GM19438 (cell line): Measurements from ENCODE around the gene PAXX.
"Not testable (repeated sequence)": the region's sequence is repeated elsewhere in the genome, so short reads cannot be mapped to it uniquely, and the experiment has no call there.

Experiments
- ATAC-seq: cut with Tn5 transposase; IDR thresholded peaks from one replicate; pipeline ENCODE4 v1.9.1; 2021; ENCODE audit warnings: low read depth; ENCODE audit not compliant: unreplicated experiment

PAXX gene

DNA sequence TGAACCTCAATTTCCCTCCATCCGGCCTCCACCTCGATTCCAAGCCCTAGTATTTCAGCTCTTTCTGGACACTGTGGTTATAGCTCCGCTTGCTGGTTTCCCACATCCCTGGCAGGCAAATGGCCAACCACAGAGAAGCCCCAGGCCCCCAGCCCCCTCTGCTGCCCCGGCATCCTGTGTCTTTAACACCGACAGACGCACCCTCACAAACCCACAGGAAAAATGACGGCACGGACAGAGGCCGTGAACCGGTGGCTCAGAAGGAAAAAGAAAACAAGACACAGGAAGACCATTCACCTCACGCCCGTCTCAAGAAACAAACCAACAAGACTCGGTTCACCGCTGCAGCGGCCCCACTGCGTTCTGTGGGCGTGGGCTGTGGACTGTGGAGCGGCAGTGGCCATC is 5.6 kb downstream of the PAXX start:
- no peak for ATAC-seq

DNA sequence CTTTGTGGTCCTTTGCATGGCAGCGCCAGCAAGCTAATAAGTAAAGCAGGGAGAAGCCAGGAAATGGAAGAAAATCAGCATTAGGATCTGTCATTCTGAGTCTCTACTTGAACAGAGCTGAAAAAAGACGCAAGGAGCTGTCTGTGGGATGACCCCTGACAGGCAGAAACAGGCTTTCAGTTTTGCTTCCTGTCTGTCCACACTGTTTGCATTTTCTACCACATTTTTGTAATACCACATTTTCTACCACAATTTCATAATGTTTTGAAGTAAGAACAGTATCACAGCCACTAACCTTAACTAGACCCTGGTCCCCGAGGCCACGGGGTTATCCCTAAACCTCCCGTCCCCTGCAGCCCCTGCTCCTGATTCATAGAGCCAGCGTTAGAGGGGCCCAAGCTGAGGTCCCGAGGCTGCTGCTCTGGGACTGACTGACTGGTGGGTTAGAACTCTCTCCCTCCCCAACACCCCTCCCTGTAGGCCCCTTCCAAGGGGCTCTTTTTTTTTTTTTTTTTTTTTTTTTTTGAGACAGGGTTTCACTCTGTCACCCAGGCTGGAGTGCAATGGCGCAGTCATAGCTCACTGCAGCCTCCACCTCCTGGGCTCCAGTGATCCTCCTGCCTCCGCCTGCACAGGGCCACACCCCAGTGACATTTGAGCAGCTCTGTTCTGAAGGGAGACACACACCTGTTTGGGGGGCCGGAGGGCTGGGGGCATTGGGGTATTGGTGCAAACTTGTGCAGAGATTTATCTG is 8.1 kb downstream of the PAXX start:
- peak; percentile 71 for ATAC-seq

DNA sequence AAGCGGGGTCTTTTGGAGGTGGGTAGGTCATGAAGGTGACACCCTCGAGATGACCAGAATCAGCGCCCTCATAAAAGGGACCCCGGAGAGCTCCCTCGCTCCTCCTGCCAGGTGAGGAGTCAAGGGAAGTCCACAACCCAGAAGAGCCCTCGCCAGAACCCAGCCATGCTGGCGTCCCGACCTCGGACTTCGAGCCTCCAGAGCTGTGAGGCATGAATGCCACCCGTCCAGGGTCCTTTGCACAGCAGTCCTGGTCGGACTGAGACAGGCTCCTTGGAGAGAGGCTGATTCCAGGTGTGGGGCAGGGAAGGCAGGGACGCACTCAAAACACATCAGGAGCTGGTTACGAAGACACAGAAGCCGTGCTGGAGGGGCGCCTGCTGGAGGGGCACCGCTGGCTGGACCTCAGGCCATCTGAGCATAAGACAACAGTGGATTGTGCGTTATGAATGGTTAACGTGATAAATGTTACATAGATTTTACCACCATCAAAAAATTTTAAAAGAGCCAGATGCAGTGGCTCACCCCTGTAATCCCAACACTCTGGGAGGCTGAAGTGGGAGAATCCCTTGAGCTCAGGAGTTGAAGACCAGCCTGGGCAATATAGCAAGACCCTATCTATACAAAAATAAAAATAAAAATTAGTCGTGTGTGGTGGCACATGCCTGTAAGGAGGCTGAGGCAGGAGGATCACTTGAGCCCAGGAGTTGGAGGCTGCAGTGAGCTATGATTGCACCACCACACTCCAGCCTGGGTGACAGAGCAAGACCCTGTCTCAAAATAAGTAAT is 9.8 kb downstream of the PAXX start:
- no peak for ATAC-seq

DNA sequence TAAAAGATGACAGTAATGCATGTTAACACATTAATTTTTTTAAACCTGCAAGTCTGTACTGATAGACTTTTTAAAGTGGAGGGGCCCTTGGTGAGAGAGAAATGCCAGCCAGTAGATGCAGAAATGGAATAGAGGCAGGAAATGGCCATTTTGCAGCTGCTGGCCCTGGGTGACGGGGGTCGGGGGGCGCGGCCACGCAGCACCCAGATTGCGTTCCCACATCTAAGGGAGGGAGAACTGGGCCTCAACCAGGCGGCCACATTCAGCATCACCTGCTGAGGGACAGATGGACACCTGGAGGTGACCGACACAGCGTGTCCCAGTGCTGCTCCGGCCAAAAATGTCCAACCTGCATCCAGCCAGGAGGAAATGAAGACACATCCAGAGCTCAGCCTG is 10.4 kb downstream of the PAXX start:
- ATAC-seq, result no peak

DNA sequence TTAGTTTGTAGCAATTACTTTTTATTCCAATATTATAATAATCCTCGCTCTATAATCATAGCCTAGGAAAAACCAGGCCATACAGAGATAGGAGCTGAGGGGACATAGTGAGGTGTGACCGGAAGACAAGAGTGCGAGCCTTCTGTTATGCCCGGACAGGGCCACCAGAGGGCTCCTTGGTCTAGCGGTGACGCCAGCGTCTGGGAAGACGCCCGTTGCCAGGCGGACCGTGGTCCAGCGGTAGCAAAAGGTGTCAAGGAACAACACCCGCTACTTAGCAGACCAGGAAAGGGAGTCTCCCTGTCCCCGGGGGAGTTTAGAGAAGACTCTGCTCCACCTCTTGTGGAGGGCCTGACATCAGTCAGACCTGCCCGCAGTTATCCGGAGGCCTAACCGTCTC is 12.1 kb downstream of the PAXX start:
- not testable (repeated sequence) for ATAC-seq

DNA sequence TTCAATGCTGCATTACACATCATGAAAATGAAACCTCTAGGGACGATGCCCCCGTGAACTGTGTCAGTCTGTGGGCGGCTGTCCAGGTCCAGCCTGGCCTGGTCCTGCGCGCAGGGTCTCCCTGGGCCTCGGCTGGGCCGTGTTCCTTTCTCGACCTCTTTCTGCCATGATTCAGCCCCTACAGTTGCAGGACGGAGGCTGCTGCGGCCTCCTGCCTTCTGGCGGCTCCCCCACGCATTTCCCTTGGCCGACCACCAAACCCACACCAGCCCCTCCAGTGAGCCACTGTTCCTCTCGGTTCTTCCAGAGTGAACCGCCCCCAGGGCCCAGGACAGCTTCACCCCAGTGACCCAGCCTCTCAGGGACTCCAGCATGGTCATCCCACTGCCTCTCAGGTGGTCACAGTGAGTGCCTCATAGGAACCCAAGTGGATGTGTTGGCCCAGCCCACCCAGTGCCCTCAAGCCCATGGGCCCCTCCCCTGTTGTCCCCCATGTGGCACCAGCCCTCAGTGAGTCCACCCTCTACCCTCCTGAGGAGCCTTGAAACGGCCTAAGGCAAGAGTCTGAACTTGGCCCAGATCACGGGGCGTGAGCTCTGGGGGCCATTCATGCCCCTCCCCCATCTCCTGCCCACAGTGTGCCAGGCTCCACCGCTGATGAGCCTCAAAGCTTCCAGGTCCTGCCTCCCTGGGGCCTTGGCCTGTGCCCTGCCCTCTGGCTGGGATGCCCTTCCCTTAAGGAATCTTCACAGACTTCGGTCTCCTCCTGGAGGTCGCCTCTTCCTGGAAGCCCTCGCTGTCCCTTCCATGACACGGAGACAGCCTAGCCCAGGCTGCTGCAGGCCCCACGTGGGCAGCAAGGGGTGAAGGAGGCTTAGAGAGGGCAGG is 14.1 kb downstream of the PAXX start:
- no peak for ATAC-seq

DNA sequence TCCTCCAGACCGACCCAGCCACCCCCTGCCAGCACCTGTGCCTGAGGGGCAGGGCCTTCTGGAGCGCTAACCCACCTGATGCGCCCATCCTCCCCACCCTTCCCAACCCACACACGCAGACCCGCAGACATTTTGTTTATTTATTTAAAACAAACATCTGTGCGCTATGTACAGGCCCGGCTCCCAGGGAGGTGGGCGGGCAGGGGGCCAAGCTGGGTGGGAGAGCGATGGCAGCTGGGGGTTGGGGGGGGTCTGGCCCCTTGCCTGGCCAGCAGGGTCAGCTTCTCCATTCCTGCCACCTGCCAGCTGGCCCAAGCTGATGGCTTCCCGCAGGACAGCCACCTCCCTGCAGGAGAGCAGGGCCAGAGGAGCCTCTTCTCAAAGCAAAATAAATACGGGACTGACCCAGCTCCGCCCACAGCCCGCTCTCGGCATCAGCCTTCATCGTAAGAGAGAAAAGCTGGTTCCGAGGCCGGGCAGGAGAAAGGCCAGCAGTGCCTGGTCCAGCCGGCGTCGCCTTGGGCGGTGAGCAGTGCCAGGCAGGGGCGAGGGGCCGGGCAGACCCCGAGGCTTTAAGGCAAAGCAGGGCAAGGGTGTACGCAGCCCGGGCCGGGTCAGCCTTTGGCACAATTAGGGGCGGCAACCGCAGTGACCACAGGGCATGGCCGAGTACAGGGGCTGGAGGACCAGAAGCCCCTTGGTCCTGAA is 15.0 kb downstream of the PAXX start:
- ATAC-seq, result no peak

DNA sequence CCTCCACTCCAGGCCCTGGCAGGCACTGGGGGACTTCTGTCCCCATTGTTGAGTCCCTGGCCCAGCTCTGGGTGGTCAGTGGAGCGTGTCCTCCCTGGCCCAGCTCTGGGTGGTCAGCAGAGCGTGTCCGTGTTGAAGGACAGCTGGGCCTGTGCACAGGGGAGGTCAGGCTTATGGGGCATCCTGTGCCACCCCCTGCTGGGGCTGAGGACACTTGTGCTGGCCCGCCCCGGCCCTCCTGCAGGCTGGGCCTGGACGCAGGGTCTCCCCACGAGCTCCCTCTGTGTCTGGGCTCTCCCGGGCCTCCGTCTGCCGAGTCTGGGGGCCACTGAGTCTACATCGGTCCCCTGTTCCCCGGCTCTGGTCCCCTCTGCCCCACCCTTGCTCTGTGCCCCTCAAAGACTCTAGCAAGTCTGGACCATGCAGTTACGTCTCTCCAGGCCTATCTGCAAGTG is 15.6 kb downstream of the PAXX start:
- no peak for ATAC-seq

DNA sequence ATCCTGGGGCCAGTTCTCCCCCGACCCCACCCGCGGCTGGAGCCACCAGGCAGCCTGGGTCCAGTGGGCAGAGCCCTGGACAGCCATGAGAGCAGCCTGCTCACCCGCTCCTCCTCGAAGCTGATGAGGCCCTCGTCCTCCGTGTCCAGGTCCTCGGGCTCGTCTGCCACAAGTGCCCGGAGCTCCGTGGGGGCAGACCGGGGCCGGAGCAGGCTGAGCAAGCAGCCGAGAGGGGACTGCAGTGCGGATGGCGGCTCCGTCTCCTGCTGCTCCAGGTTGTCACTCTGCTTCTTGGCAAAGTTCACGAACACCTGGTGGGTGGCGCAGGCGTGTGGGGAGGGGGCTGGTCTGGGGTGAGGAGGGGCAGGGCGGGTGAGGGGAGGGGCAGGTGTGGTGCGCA is 16.1 kb downstream of the PAXX start:
- ATAC-seq, result no peak

DNA sequence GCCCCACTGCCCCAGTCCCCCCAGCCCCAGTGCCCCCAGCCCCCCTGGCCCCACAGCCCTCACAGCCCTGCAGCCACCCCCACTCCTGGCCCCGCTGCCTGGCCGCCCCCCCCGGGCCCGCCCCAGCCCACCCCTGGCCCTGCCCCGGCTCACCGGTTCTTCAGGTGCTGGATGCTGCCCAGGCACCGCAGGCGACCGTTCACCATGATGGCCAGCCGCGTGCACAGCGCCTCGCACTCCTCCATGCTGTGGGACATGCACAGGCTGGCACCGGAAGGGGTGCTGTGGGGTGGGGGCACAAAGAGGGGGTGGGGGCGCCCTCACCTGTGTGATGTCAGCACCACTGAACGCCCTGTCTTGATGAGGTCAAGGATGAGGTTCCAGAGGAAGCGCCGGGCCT is 17.0 kb downstream of the PAXX start:
- no peak for ATAC-seq

DNA sequence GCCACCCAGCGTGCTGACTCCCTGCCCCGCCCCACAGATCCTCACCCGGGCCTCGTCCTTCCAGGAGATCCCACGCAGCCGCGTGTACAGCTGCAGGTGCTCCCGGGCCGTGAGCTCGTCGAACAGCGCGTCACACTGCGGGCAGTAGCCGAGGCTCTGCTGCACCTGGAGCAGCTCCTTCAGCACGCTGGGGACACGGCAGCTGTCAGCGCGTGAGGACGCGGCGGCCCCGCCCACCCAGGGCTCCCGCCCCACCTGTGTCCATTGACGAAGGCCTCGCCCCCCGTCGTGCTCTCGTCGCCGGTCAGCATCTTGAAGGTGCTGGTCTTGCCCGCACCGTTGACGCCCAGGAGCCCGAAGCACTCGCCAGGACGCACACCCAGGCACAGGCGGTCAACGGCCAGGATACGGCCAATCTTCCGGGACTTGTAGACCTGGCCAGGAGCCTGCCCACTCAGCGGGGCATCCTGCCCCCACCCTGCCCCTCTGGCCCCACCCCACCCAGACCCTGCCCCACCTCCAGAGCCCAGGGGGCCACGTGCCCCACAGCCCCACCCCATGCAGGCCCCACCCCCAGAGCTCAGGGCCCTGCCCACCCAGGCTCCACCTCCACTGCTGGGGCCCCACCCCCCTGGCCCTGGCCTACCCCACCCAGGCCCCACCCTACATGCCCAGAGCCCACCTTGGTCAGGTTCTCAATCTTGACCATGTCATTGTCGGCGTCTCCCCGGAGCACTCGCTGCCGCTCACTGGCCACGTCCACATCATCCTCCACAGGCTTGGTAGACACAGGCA is 17.9 kb downstream of the PAXX start:
- no peak for ATAC-seq

DNA sequence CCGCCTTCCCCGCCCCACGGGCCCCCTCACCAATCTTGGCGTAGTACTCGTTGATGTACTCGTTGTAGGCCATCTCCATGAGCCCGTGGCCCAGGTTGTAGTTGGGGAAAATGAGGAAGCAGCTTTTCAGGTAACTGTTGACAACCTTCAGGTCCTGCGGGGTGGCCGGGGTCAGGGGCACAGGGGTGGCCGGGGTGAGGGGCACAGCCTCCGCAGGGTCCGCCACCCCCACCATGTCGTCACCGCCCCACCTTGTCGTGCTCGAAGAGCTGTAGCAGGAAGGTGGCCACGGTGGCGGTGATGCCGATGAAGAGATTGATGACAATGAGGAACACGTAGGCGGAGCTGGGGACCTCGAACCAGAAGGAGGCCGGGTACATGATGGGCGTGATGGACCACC is 18.9 kb downstream of the PAXX start:
- ATAC-seq, result no peak

DNA sequence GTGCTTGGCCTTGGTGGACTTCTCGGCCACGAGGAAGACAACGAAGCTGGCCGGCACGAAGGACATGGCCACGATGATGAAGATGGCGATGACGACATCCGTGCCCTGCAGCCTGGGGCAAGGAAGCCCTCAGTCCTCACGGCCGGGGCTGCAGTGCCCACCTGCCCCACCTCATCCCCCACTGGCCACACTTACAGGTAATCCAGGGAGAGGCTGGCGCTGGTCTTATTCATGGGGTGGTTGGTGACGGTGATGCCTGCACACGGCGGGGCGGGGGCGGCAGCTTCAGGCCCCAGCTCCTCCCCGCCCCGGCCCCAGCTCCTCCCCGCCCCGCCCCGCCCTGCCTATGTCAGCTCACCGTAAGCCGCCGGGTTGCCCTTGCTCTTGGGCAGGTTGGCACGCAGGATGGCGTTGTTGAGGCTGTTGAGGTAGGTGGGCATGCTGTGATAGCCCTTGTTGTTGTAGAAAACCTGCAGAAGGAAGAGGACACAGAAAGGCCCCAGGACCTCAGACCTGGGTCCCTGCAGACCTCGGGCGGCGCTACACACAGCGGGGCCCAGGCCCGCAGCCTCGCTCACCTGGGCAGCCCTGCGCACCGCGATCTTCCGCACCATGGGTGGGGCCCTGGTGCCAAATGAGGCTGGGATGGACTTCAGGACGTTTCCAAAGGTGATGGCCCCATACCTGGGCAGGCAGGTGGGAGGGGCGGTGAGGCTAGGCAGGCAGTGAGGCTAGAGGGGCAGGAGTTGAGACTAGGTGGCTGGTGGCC is 19.9 kb downstream of the PAXX start:
- ATAC-seq, result no peak

DNA sequence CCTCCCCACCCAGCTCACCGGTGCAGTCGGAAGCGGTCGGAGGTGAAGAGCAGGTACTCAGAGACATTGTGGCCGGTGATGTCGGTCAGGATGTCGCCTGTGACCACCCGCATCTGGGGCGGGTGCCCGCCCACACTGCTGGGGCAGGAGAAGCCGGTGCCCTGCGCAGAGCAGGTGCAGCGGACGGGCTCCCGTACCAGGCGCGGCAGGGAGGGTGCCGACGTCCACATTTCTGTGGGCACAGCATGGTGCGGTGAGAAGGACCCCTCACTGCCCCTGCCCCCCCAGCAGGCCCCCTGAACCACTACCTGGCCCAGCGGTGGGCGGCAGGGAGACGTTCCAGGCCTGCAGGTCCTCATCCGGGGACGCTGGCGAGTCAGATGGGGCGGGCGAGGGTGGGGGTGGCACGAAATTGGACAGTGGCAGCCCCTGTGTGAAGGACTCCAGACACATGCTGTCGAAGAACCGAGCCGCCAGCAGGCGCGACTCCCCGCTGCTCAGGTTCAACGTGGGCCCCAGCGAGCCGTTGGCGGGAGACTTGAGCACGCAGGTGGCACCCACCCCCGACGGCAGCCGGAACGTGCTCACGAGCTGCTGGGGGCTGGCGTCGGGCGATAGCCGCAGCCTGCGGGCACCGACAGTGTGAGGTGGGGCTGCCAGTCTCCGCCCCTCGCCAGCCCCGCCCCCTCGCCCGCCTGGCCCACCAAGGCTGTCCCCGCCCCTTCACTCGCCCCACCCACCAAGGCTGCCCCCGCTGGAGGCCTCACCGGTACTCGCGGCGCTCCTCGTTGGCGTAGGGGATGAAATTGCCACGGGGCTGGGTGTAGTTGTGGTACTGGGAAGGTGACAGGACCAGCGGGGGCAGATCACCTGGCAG is 20.7 kb downstream of the PAXX start:
- ATAC-seq, result no peak

DNA sequence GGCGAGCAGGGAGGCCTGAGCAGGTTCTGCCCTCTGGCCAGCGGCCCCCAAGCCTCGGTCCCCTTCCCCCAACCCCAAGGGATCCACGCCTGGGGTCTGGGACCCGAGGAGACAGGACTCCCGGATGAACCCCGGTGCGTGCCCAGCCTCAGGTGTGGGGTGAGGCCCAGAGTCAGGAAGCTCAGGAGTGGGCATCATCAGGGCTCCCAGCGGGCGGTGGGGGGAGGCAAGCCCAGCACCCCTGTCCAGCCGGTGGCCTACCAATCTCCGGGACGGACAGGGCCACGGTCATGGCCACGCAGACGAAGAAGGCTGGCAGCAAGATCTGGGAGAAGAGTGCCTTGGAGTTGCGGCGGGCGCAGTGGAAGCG is 21.3 kb downstream of the PAXX start:
- ATAC-seq, result no peak

DNA sequence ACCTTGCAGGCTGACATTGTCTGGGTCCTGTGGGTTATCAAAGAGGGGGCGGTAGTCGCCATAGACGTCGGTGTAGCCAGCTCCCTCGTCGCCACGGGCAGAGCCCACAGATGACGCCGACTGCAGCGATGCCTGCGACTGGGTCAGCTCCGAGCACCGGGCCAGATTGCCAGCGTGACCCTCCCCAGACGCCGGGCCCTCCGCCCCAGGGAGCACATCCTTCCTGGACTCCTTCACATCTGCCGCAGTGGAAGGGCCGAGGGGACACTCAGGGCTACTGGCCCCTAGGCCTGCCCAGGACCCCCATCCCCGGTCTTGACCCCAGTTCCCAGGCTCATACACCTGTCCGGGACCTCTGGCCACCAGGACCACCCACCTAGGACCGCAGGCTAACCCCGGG is 21.9 kb downstream of the PAXX start:
- no peak for ATAC-seq

DNA sequence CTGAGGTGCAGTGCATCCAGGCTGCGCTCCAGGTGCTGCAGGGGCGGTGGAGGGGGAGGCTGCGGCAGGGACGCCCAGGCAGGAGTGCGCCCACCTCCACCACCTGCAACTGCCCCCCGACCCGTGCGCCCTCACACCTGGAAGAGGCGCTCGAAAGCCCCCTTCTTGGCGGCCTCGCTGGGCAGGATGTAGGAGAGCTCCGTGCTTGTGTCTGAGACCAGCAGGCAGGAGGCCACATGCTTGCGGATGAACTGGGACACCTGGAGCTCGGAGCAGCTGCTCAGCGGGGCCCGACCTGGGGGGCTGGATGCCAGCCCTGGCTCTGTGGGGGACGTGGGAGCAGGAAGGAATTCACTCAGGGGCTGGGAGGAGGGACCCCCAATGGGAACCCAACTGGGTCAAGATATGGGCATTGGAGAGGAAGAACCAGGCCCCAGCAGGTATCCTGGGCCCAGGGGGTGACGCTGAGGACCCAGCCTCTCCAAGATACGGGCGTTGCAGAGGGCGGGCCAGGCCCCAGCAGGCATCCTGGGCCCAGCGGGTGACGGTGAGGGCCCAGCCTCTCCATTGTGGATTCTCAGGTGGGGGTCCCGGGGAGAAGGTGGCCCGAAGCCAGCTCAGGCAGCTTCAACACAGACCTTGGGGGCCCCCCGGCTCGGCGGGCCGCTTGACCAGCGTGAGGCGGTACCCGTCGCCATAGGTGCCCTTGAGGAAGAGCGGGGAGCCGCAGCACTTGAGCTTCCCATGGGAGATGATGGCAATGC is 22.7 kb downstream of the PAXX start:
- ATAC-seq, result no peak
